HepG2 (cell line): ENCODE data around the gene TEX51.

ENCODE experiments used
- JUNB ChIP-seq: sonication (generic); formaldehyde crosslinking; IDR thresholded peaks from 2 replicates; pipeline ENCODE4 v1.8.0; 2022; ENCODE audit warnings: missing genetic modification reagents, mild to moderate bottlenecking, borderline replicate concordance
- MAZ ChIP-seq, 2 experiments: sonication (generic) in 1 of 2; formaldehyde crosslinking in 1 of 2; IDR thresholded peaks; 2 replicates each; pipeline versions ENCODE4 v1.5.0 to v1.6.1; 2012 to 2020; ENCODE audit warnings: low read depth in 2 of 2, mild to moderate bottlenecking in 2 of 2, borderline replicate concordance in 1 of 2, improper control_type of control experiment in 1 of 2, low read length in 1 of 2, missing genetic modification reagents in 1 of 2, moderate library complexity in 1 of 2
- ZNF746 ChIP-seq: sonication (generic); formaldehyde crosslinking; IDR thresholded peaks from 2 replicates; pipeline ENCODE4 v1.8.0; 2022; ENCODE audit warnings: mild to moderate bottlenecking, missing genetic modification reagents
- ZSCAN30 ChIP-seq: sonication (generic); formaldehyde crosslinking; IDR thresholded peaks from 2 replicates; pipeline ENCODE4 v1.5.0; 2020; ENCODE audit warnings: mild to moderate bottlenecking, missing genetic modification reagents

DNA sequence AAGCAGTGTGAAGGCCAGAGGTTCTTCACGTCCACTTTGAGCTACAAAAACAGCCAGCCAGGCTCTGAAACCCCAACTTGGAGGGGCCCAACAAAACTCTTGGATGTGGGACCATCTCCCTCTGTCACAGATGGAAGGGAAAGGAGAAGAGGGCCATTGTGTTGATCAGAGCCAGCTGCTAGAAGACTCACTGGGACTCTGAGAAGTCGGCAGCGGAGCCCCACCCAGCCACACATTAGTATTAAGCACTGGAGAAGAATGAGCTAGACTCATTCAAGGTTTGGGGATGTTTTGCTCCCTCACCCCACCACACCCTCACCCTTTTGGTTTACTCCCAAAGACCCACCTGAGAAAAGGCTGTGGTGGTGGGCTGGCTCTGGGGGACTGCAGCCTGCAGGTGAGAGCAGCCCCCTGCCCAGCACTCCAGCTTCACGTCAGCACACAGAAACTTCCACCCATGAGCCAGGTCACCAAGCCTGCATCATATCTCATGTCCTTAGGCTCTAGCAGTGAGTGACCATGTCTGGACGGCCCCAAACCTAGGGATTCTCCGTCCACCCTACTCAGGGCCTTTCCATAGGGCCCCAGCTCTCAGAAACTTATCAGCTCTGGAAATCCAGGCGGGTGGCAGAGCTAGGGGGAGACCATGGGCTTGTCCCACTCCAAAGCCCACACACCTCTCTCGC, 12.6 kb downstream of the TEX51 start:
- TF ChIP-seq ZNF746 (CRISPR knock-in tag): no peak
- no peak for TF ChIP-seq MAZ (IDR thresholded peaks at IDR 0.05; ENCODE audit: borderline replicate concordance, low read depth, low read length)
- TF ChIP-seq MAZ (CRISPR knock-in tag; IDR thresholded peaks at IDR 0.05; ENCODE audit: low read depth): no peak
- no peak for TF ChIP-seq ZSCAN30
- no peak for TF ChIP-seq JUNB (CRISPR knock-in tag)
